GM10266 (cell line): ENCODE results near the gene FARP1.

Source experiments
- DNase-seq: peaks from one replicate; pipeline ENCODE4 v3.0.0; 2012; ENCODE audit errors: extremely low spot score
- CTCF ChIP-seq: IDR thresholded peaks from 2 replicates; pipeline ENCODE4 v1.5.1; 2012; ENCODE audit warnings: mild to moderate bottlenecking, low read depth; ENCODE audit not compliant: control insufficient read depth, insufficient read depth; ENCODE audit errors: missing control alignments

FARP1 gene

GRCh38 chr13:98443800-98444325 lies 301.0 kb downstream of the FARP1 start:
- no peak for DNase-seq
- no peak for TF ChIP-seq CTCF

- no peak for DNase-seq
- TF ChIP-seq CTCF = no peak
Observed at GRCh38 chr13:98444381-98444780, 301.5 kb downstream of the FARP1 start.

DNA sequence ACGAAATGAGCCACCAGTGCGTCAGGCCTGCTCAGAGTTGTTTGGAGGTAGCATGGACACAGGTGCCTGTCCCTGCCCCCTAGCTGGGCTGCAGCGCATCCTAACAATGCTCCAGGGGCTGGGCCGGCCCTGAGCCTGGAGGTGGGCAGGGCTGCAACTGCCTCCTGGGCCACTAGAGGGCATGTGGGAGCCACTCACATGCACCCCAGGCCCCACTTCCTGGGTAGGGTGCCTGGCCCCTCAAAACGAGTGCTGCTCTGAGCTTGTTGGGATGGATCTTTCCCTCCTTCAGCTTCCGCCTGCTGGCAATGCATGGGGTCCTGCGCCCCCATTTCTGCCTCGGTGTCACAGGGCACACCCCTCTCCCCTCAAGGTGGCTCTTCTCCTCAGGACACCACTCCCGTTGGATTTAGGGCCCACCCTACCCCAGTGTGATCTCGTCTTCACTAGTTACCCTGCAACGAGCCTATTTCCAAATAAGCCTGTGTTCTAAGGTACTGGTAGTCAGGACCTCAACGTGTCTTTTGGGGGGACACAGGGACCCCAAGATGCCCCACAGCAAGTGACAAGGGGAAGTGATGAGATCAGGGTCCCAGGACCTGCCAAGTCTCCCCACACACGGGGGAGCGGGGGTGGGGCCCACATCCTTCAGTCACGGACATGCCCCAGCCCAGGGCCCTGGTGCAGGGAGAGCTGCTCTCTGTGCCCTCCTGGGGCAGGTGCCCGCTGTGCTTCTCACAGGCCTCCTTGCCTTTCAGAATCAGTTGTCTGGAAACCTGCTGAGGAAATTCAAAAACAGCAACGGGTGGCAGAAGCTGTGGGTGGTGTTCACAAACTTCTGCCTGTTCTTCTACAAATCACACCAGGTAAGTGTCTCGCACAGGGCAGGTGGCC lies 302.7 kb downstream of the FARP1 start:
- peak; percentile 97 for TF ChIP-seq CTCF

GRCh38 chr13:98446234-98446621 lies 303.3 kb downstream of the FARP1 start:
- DNase-seq = no peak
- no peak for TF ChIP-seq CTCF

More for the DNA sequence above, 302.7 kb downstream of the FARP1 start:
- DNase-seq = peak; percentile 85

- TF ChIP-seq CTCF = no peak
- DNase-seq = no peak
Observed at GRCh38 chr13:98447130-98447529, 304.2 kb downstream of the FARP1 start.

DNA sequence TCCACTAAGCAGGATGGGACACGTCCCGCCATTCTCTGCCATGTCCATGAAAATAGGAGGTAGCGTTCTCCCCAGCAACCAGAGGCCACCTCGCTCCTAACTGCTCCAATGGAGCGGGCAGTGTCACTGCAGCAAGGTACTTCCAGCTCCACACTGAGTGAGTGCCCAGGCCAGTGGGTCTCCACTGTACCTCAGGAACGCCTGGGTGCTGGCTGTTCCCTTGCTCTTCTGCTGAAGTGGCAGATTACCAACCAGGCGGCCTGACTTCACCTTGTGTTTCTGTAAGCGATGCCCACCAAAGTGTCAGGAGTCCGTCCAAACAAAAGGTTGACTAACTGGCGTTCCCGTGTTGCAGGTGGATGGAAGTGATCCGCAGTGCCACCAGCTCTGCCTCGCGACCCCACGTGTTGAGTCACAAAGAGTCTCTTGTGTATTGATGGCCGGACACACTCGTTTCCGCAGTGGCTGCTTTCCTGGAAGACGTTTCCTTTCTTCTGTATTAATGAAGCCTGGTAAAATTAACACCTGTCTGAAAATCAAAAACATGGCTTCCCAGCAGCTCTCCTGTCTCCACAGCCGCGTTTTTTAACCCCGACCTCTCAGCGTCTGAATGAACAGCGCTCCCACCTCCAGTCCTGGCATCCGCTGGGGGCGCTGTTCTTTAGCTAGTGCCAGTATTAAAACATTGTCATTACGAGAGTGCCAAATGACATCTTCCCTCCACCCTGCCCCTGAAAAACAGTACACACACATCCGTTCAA lies 305.2 kb downstream of the FARP1 start:
- DNase-seq = no peak
- peak; percentile 31 for TF ChIP-seq CTCF

DNA sequence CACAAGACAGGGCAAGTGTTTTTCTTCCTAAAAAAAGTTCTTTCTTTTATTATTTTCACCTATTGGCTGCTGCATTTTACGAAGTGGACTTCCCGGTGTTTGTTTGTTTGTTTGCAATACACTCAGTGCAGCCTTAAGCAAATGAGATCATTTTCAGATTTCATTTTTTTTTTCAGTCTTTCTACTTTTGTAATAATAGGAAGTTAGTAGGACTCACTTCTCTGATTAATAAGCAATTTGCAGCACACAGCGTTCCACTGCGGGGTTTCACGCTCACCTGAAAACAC lies 305.7 kb downstream of the FARP1 start:
- no peak for DNase-seq
- TF ChIP-seq CTCF = no peak
